ENCODE data around the gene ERGIC1.

GRCh38 chr5:172885597-172886340 is 51.7 kb downstream of the ERGIC1 start:
- TF ChIP-seq CTCF (IDR thresholded peaks at IDR 0.05; ENCODE audit: poor library complexity, severe bottlenecking), result no peak
- no peak for TF ChIP-seq REST (IDR thresholded peaks at IDR 0.05; ENCODE audit: borderline replicate concordance)
- TF ChIP-seq TAF1 (IDR thresholded peaks at IDR 0.05; ENCODE audit: low read depth), result no peak
- TF ChIP-seq RAD21 (conservative IDR thresholded peaks at IDR 0.05), result no peak
- TF ChIP-seq POLR2AphosphoS5 (IDR thresholded peaks at IDR 0.05), result no peak
- no peak for TF ChIP-seq EP300 (conservative IDR thresholded peaks at IDR 0.05; ENCODE audit: poor library complexity, severe bottlenecking)
- no peak for TF ChIP-seq EZH2 (IDR thresholded peaks at IDR 0.05; ENCODE audit: borderline replicate concordance, insufficient read depth, low read length, poor library complexity, severe bottlenecking)
